ENCODE measurements around the gene ARID1B. TPM values are rescaled to one million over a fixed set of nuclear protein-coding genes. Genes with fewer than 3 reads are reported as not detected.

ARID1B gene
- total RNA-seq, 1 experiment from 2014 or later = 63.9 TPM

GRCh38 chr6:157013649-157014304 is 236.6 kb downstream of the ARID1B start:
- H3K27ac Mint-ChIP-seq (ENCODE audit: low read depth, unreplicated experiment) = no peak overlapping the region
- intact Hi-C loops (cut with micrococcal nuclease) = no loop called here
- CTCF ChIA-PET = interaction anchor here (0.6 kb wide), 1 partner anchor 23 kb away, joined by 3 read pairs; no protein-coding TSS in a partner anchor

GRCh38 chr6:157014871-157015270 is 237.7 kb downstream of the ARID1B start:
- Mint-ChIP-seq H3K27ac (ENCODE audit: low read depth, unreplicated experiment) (no peak overlapping the region), H3K4me1 (ENCODE audit: insufficient read depth, unreplicated experiment) (peaks cover 8% of the 10 kb centered on the region), H3K27me3 (ENCODE audit: insufficient read depth, unreplicated experiment) (no peaks in the 10 kb centered on the region), H3K36me3 (ENCODE audit: insufficient read depth, unreplicated experiment) (no peaks in the 10 kb centered on the region), H3K4me3 (ENCODE audit: unreplicated experiment) (no peak overlapping the region), H3K9me3 (ENCODE audit: unreplicated experiment) (no peaks in the 10 kb centered on the region)
- TF ChIP-seq CTCF (IDR thresholded peaks at IDR 0.05; ENCODE audit: unreplicated experiment) = no peak
- POLR2A ChIA-PET = interaction anchor here (0.6 to 1.7 kb wide), 3 partner anchors 8 to 191 kb away, joined by 3 read pairs; no protein-coding TSS in a partner anchor
- intact Hi-C loops (cut with micrococcal nuclease) = no loop called here
- no TSS peak for BruUV-seq (replicated peaks)
- CTCF ChIA-PET = interaction anchor here (0.6 kb wide), 1 partner anchor 150 kb away, joined by 6 read pairs; no protein-coding TSS in a partner anchor
- no peak for DNase-seq (ENCODE audit: unreplicated experiment)

More at GRCh38 chr6:157013649-157014304, 236.6 kb downstream of the ARID1B start:
- Mint-ChIP-seq H3K27me3 (ENCODE audit: insufficient read depth, unreplicated experiment) (no peaks in the 10 kb centered on the region), H3K4me3 (ENCODE audit: unreplicated experiment) (no peak overlapping the region), H3K9me3 (ENCODE audit: unreplicated experiment) (no peaks in the 10 kb centered on the region), H3K36me3 (ENCODE audit: insufficient read depth, unreplicated experiment) (no peaks in the 10 kb centered on the region), H3K4me1 (ENCODE audit: insufficient read depth, unreplicated experiment) (peaks cover 5% of the 10 kb centered on the region)
- POLR2A ChIA-PET = interaction anchor here (0.6 to 1.7 kb wide), 2 partner anchors 9 to 16 kb away, joined by 3 read pairs; no protein-coding TSS in a partner anchor
- no peak for TF ChIP-seq CTCF (IDR thresholded peaks at IDR 0.05; ENCODE audit: unreplicated experiment)
- no TSS peak for BruUV-seq (replicated peaks)
- DNase-seq (ENCODE audit: unreplicated experiment) = no peak

GRCh38 chr6:157017022-157017421 is 239.8 kb downstream of the ARID1B start:
- Mint-ChIP-seq H3K27me3 (ENCODE audit: insufficient read depth, unreplicated experiment) (no peaks in the 10 kb centered on the region), H3K4me1 (ENCODE audit: insufficient read depth, unreplicated experiment) (peaks cover 14% of the 10 kb centered on the region), H3K9me3 (ENCODE audit: unreplicated experiment) (no peaks in the 10 kb centered on the region), H3K27ac (ENCODE audit: low read depth, unreplicated experiment) (no peak overlapping the region), H3K36me3 (ENCODE audit: insufficient read depth, unreplicated experiment) (peaks cover 9% of the 10 kb centered on the region), H3K4me3 (ENCODE audit: unreplicated experiment) (no peak overlapping the region)
- no TSS peak for BruUV-seq (replicated peaks)
- POLR2A ChIA-PET = interaction anchor here (1.0 to 1.3 kb wide), 2 partner anchors 17 to 68 kb away, joined by 3 to 4 read pairs; no protein-coding TSS in a partner anchor
- no peak for TF ChIP-seq CTCF (IDR thresholded peaks at IDR 0.05; ENCODE audit: unreplicated experiment)
- intact Hi-C loops (cut with micrococcal nuclease) = no loop called here
- CTCF ChIA-PET = no interaction called here
- no peak for DNase-seq (ENCODE audit: unreplicated experiment)

GRCh38 chr6:157017861-157018260 is 240.7 kb downstream of the ARID1B start:
- CTCF ChIA-PET = interaction anchor here (0.6 kb wide), 1 partner anchor 32 kb away, joined by 3 read pairs; no protein-coding TSS in a partner anchor
- POLR2A ChIA-PET = no interaction called here

More at GRCh38 chr6:157017861-157018260, 240.7 kb downstream of the ARID1B start:
- Mint-ChIP-seq H3K36me3 (ENCODE audit: insufficient read depth, unreplicated experiment) (peaks cover 11% of the 10 kb centered on the region), H3K27ac (ENCODE audit: low read depth, unreplicated experiment) (no peak overlapping the region), H3K4me3 (ENCODE audit: unreplicated experiment) (no peak overlapping the region), H3K9me3 (ENCODE audit: unreplicated experiment) (no peaks in the 10 kb centered on the region), H3K27me3 (ENCODE audit: insufficient read depth, unreplicated experiment) (no peaks in the 10 kb centered on the region), H3K4me1 (ENCODE audit: insufficient read depth, unreplicated experiment) (peaks cover 14% of the 10 kb centered on the region)
- no TSS peak for BruUV-seq (replicated peaks)
- TF ChIP-seq CTCF (IDR thresholded peaks at IDR 0.05; ENCODE audit: unreplicated experiment) = no peak
- DNase-seq (ENCODE audit: unreplicated experiment) = peak; percentile 48
- intact Hi-C loops (cut with micrococcal nuclease) = no loop called here

All from MCF 10A (cell line).